DND-41 (cell line): Measurements from ENCODE around the gene CAPG.

Source experiments
- ATAC-seq: fragments of 200-7000 bp; cut with Tn5 transposase; 3 replicates; pipeline ENCODE4 v1.9.1; 2021; ENCODE audit warnings: low read depth; ENCODE audit not compliant: insufficient read depth
- DNase-seq: peaks from one replicate; pipeline ENCODE4 v3.0.0-alpha.2; 2020
- H2AFZ ChIP-seq: 2 replicates; pipeline ENCODE4 v1.6.0; 2012; ENCODE audit warnings: low read depth, low read length
- H3K27ac ChIP-seq: 2 replicates; pipeline ENCODE4 v1.5.1; 2012; ENCODE audit warnings: low read length, inconsistent platforms
- H3K27me3 ChIP-seq: fragments of 200-600 bp; sonication (generic); 2 replicates; pipeline ENCODE4 v1.6.0; 2012; ENCODE audit warnings: low read length, mild to moderate bottlenecking, inconsistent platforms; ENCODE audit not compliant: insufficient read depth, poor library complexity
- H3K36me3 ChIP-seq: 2 replicates; pipeline ENCODE4 v1.5.1; 2012; ENCODE audit warnings: low read length, inconsistent platforms; ENCODE audit not compliant: insufficient read depth
- H3K4me1 ChIP-seq: 2 replicates; pipeline ENCODE4 v1.5.1; 2012; ENCODE audit warnings: mild to moderate bottlenecking, low read length; ENCODE audit not compliant: insufficient read depth
- H3K4me2 ChIP-seq: 2 replicates; pipeline ENCODE4 v1.6.0; 2012; ENCODE audit warnings: mild to moderate bottlenecking, moderate library complexity, low read length, inconsistent platforms; ENCODE audit not compliant: insufficient read depth
- H3K4me3 ChIP-seq, 2 experiments: fragments of 200-600 bp in 1 of 2; shearing (Covaris generic) in 1 of 2; 2 replicates each; pipeline ENCODE4 v1.5.1; 2012 to 2016; ENCODE audit warnings: inconsistent platforms in 2 of 2, low read length in 2 of 2, mild to moderate bottlenecking in 2 of 2, low read depth in 1 of 2, moderate library complexity in 1 of 2
- H3K79me2 ChIP-seq: 2 replicates; pipeline ENCODE4 v1.6.0; 2012; ENCODE audit warnings: low read length, inconsistent platforms; ENCODE audit not compliant: insufficient read depth
- H3K9ac ChIP-seq: 2 replicates; pipeline ENCODE4 v1.6.0; 2012; ENCODE audit warnings: low read depth, mild to moderate bottlenecking, inconsistent platforms, low read length, moderate library complexity
- H3K9me3 ChIP-seq: 2 replicates; pipeline ENCODE4 v1.5.1; 2012; ENCODE audit warnings: low read length, moderate library complexity, mild to moderate bottlenecking, inconsistent platforms; ENCODE audit not compliant: insufficient read depth, severe bottlenecking
- H4K20me1 ChIP-seq: 2 replicates; pipeline ENCODE4 v1.6.0; 2012; ENCODE audit warnings: low read length; ENCODE audit not compliant: insufficient read depth
- CTCF ChIP-seq: IDR thresholded peaks from 2 replicates; pipeline ENCODE4 v1.5.1; 2012; ENCODE audit warnings: borderline replicate concordance, low read length, moderate library complexity, mild to moderate bottlenecking; ENCODE audit not compliant: poor library complexity, severe bottlenecking; ENCODE audit errors: extremely low read depth
- EZH2 ChIP-seq: IDR thresholded peaks from 3 replicates; pipeline ENCODE4 v1.6.1; 2012; ENCODE audit warnings: borderline replicate concordance, low read depth, mild to moderate bottlenecking, moderate library complexity, low read length, inconsistent platforms; ENCODE audit not compliant: severe bottlenecking

Gene CAPG

GRCh38 chr2:85452237-85452636 lies 42.1 kb upstream of the CAPG start:
- no peaks in the 10 kb centered on the region for H4K20me1 ChIP-seq
- no peak overlapping the region for H3K4me2 ChIP-seq
- no peaks in the 10 kb centered on the region for H3K27me3 ChIP-seq
- TF ChIP-seq EZH2: no peak
- no peak for TF ChIP-seq CTCF
- no peak overlapping the region for H3K27ac ChIP-seq
- no peaks in the 10 kb centered on the region; the same call in 1 of the 2 replicates for H3K4me1 ChIP-seq
- DNase-seq: no peak
- ATAC-seq: no peak
- no peak overlapping the region for H2AFZ ChIP-seq
- no peaks in the 10 kb centered on the region for H3K79me2 ChIP-seq
- no peak overlapping the region for H3K4me3 ChIP-seq
- no peak overlapping the region for H3K9ac ChIP-seq
- no peaks in the 10 kb centered on the region for H3K36me3 ChIP-seq
- no peaks in the 10 kb centered on the region for H3K9me3 ChIP-seq

GRCh38 chr2:85449214-85449588 lies 39.0 kb upstream of the CAPG start:
- Histone ChIP-seq H3K9me3 (no peaks in the 10 kb centered on the region), H3K4me2 (no peak overlapping the region), H3K27ac (no peak overlapping the region), H2AFZ (peak overlapping the region; percentile 19; the same call in 1 of the 2 replicates), H3K4me1 (peaks cover 10% of the 10 kb centered on the region), H3K36me3 (no peaks in the 10 kb centered on the region), H3K9ac (no peak overlapping the region), H3K27me3 (no peaks in the 10 kb centered on the region), H3K79me2 (no peaks in the 10 kb centered on the region), H3K4me3 (no peak overlapping the region), H4K20me1 (no peaks in the 10 kb centered on the region)
- no peak for TF ChIP-seq CTCF
- TF ChIP-seq EZH2: no peak
- ATAC-seq (no peak), DNase-seq (no peak)

- H2AFZ ChIP-seq: peak overlapping the region; percentile 19; the same call in 1 of the 2 replicates
- no peak for DNase-seq
- no peak overlapping the region for H3K9ac ChIP-seq
- H3K9me3 ChIP-seq: no peaks in the 10 kb centered on the region
- no peaks in the 10 kb centered on the region for H3K27me3 ChIP-seq
- TF ChIP-seq EZH2 (no peak), CTCF (no peak)
- no peaks in the 10 kb centered on the region for H4K20me1 ChIP-seq
- no peak for ATAC-seq
- H3K79me2 ChIP-seq: no peaks in the 10 kb centered on the region
- H3K4me1 ChIP-seq: peaks cover 10% of the 10 kb centered on the region
- H3K4me3 ChIP-seq: no peak overlapping the region
- H3K4me2 ChIP-seq: no peak overlapping the region
- no peaks in the 10 kb centered on the region for H3K36me3 ChIP-seq
- H3K27ac ChIP-seq: no peak overlapping the region
Measured at GRCh38 chr2:85448461-85449213, 38.5 kb upstream of the CAPG start.
